ENCODE data around the gene BMP2K. TPM values are rescaled to one million over a fixed set of nuclear protein-coding genes. Genes with fewer than 3 reads are reported as not detected.
"Not testable (repeated sequence)": the region's sequence is repeated elsewhere in the genome, so short reads cannot be mapped to it uniquely, and the experiment has no call there.

The BMP2K gene
- total and polyA plus RNA-seq, 3 donors from 2014 or later, result 64.9 to 110 (median 102) TPM

GRCh38 chr4:78824001-78824400, 47.9 kb downstream of the BMP2K start:
- intact Hi-C loops (cut with DNase I; ENCODE audit: low total_unique reads), result no loop called here
- no peak for TF ChIP-seq POLR2A (IDR thresholded peaks at IDR 0.05)
- TF ChIP-seq CTCF (IDR thresholded peaks at IDR 0.05), result no peak
- Histone ChIP-seq H3K4me1 (no peaks in the 10 kb centered on the region), H3K27ac (no peak overlapping the region), H3K36me3 (ENCODE audit: low read depth, missing control alignments) (no peaks in the 10 kb centered on the region), H3K9me3 (no peaks in the 10 kb centered on the region), H3K4me3 (no peak overlapping the region), H3K27me3 (no peaks in the 10 kb centered on the region)
- WGBS, 2 donors, result 95 to 96% methylated on average over 1 of the region's 1 CpG
- no peak for DNase-seq

GRCh38 chr4:78827191-78827590, 51.0 kb downstream of the BMP2K start:
- no peak overlapping the region for H3K4me3 ChIP-seq
- H3K27ac ChIP-seq, result no peak overlapping the region
- no peaks in the 10 kb centered on the region for H3K36me3 ChIP-seq (ENCODE audit: low read depth, missing control alignments)
- DNase-seq, result no peak
- 83 to 95% methylated on average over 3 of the region's 3 CpGs for WGBS, 2 donors
- H3K9me3 ChIP-seq, result no peaks in the 10 kb centered on the region
- intact Hi-C loops (cut with DNase I; ENCODE audit: low total_unique reads), result no loop called here
- H3K27me3 ChIP-seq, result no peaks in the 10 kb centered on the region
- TF ChIP-seq CTCF (IDR thresholded peaks at IDR 0.05) (no peak), POLR2A (IDR thresholded peaks at IDR 0.05) (no peak)
- no peaks in the 10 kb centered on the region for H3K4me1 ChIP-seq

DNA sequence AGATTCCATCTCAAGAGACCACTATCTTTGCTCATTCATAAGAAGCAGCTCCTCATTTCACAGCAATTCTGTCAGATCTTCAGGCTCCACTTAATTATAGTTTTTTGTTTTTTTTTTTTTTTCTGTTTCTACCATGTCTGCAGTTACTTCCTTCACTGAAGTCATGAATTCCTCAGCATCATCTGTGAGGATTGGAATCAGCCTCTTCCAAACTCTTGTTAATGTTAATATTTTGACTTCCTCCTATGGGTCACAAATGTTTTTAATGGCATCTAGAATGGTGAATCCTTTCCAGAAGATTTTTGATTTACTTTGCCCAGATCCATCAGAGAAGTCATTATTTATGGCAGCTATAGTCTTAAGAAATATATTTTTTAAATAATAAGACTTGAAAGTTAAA, 53.1 kb downstream of the BMP2K start:
- TF ChIP-seq POLR2A (IDR thresholded peaks at IDR 0.05) (no peak), CTCF (IDR thresholded peaks at IDR 0.05) (no peak)
- H3K36me3 ChIP-seq (ENCODE audit: low read depth, missing control alignments), result no peaks in the 10 kb centered on the region
- no peak overlapping the region for H3K4me3 ChIP-seq
- H3K4me1 ChIP-seq, result no peaks in the 10 kb centered on the region
- no peaks in the 10 kb centered on the region for H3K9me3 ChIP-seq
- DNase-seq, result no peak
- no peak overlapping the region for H3K27ac ChIP-seq
- H3K27me3 ChIP-seq, result no peaks in the 10 kb centered on the region
- intact Hi-C loops (cut with DNase I; ENCODE audit: low total_unique reads), result no loop called here

DNA sequence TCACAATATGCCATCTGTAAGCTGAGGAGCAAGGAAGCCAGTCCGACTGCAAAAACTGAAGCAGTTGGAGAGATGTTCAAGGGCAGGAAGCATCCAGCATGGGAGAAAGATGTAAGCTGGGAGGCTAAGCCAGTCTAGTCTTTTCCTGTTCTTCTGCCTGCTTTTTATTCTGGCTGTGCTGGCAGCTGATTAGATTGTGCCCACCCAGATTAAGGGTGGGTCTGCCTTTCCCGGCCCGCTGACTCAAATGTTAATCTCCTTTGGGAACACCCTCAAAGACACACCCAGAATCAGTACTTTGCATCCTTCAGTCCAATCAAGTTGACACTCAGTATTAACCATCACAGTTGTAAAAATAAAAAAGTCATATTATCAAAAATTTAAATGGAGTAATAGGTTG, 63.5 kb downstream of the BMP2K start:
- H3K36me3 ChIP-seq (ENCODE audit: low read depth, missing control alignments); H3K9me3 ChIP-seq; DNase-seq; H3K27ac ChIP-seq; H3K4me1 ChIP-seq; H3K4me3 ChIP-seq; intact Hi-C loops (cut with DNase I; ENCODE audit: low total_unique reads); H3K27me3 ChIP-seq: not testable (repeated sequence)
- WGBS, 2 donors, result 88 to 90% methylated on average over 3 of the region's 3 CpGs

GRCh38 chr4:78840286-78840685, 64.1 kb downstream of the BMP2K start:
- H3K9me3 ChIP-seq; intact Hi-C loops (cut with DNase I; ENCODE audit: low total_unique reads); H3K27me3 ChIP-seq; DNase-seq; H3K27ac ChIP-seq; H3K4me1 ChIP-seq; H3K4me3 ChIP-seq; H3K36me3 ChIP-seq (ENCODE audit: low read depth, missing control alignments): not testable (repeated sequence)
- 92 to 93% methylated on average over 4 of the region's 4 CpGs for WGBS, 2 donors

GRCh38 chr4:78845472-78845871, 69.3 kb downstream of the BMP2K start:
- Histone ChIP-seq H3K4me3 (no peak overlapping the region), H3K36me3 (ENCODE audit: low read depth, missing control alignments) (no peaks in the 10 kb centered on the region), H3K27me3 (no peaks in the 10 kb centered on the region), H3K9me3 (no peaks in the 10 kb centered on the region), H3K4me1 (no peaks in the 10 kb centered on the region), H3K27ac (no peak overlapping the region)
- WGBS, 2 donors, result 67 to 81% methylated on average over 2 of the region's 2 CpGs
- intact Hi-C loops (cut with DNase I; ENCODE audit: low total_unique reads), result no loop called here
- TF ChIP-seq CTCF (IDR thresholded peaks at IDR 0.05) (no peak), POLR2A (IDR thresholded peaks at IDR 0.05) (no peak)
- no peak for DNase-seq

All from testis (tissue), 3 donors.